Neuron (in vitro differentiated cells): ENCODE measurements around the gene SLC2A3.
"Not testable (repeated sequence)": the region's sequence is repeated elsewhere in the genome, so short reads cannot be mapped to it uniquely, and the experiment has no call there.

Experiments used
- H2AFZ ChIP-seq: one replicate; pipeline ENCODE4 v1.6.1; 2013; ENCODE audit warnings: low read depth, mild to moderate bottlenecking, inconsistent platforms, low read length, moderate library complexity
- H3K27me3 ChIP-seq: one replicate; pipeline ENCODE4 v1.6.1; 2013; ENCODE audit warnings: low read length; ENCODE audit not compliant: insufficient read depth
- H3K36me3 ChIP-seq: one replicate; pipeline ENCODE4 v1.6.1; 2013; ENCODE audit warnings: low read length; ENCODE audit not compliant: insufficient read depth
- H3K4me1 ChIP-seq: one replicate; pipeline ENCODE4 v1.6.1; 2013; ENCODE audit warnings: low read length; ENCODE audit not compliant: insufficient read depth
- H3K4me3 ChIP-seq: 2 replicates; pipeline ENCODE4 v1.5.1; 2013; ENCODE audit warnings: mild to moderate bottlenecking, low read length, moderate library complexity
- H3K9me3 ChIP-seq: one replicate; pipeline ENCODE4 v1.6.1; 2013; ENCODE audit warnings: low read length

SLC2A3 gene

GRCh38 chr12:7918268-7918590 lies 17.8 kb downstream of the SLC2A3 start:
- H2AFZ ChIP-seq, H3K4me1 ChIP-seq, H3K9me3 ChIP-seq, H3K4me3 ChIP-seq, H3K27me3 ChIP-seq: not testable (repeated sequence)
- peaks cover 51% of the 10 kb centered on the region for H3K36me3 ChIP-seq

GRCh38 chr12:7917392-7918267 lies 18.4 kb downstream of the SLC2A3 start:
- Histone ChIP-seq H3K9me3 (no peaks in the 10 kb centered on the region), H3K4me1 (no peaks in the 10 kb centered on the region), H3K27me3 (no peaks in the 10 kb centered on the region), H3K4me3 (no peak overlapping the region), H3K36me3 (peaks cover 45% of the 10 kb centered on the region), H2AFZ (no peak overlapping the region)

- Histone ChIP-seq H3K9me3 (no peaks in the 10 kb centered on the region), H3K4me3 (no peak overlapping the region), H3K4me1 (no peaks in the 10 kb centered on the region), H3K36me3 (peaks cover 38% of the 10 kb centered on the region), H2AFZ (no peak overlapping the region), H3K27me3 (no peaks in the 10 kb centered on the region)
Observed at GRCh38 chr12:7916936-7917335, 19.1 kb downstream of the SLC2A3 start.

GRCh38 chr12:7915661-7916403 lies 20.2 kb downstream of the SLC2A3 start:
- no peaks in the 10 kb centered on the region for H3K27me3 ChIP-seq
- peaks cover 28% of the 10 kb centered on the region for H3K36me3 ChIP-seq
- H3K9me3 ChIP-seq, result no peaks in the 10 kb centered on the region
- H3K4me3 ChIP-seq, result no peak overlapping the region
- no peaks in the 10 kb centered on the region for H3K4me1 ChIP-seq
- H2AFZ ChIP-seq, result no peak overlapping the region

- not testable (repeated sequence) for H3K36me3 ChIP-seq, H2AFZ ChIP-seq, H3K4me3 ChIP-seq, H3K27me3 ChIP-seq, H3K4me1 ChIP-seq, H3K9me3 ChIP-seq
Observed at GRCh38 chr12:7910106-7910505, 25.9 kb downstream of the SLC2A3 start.

GRCh38 chr12:7907009-7907408 lies 29.0 kb downstream of the SLC2A3 start:
- no peaks in the 10 kb centered on the region for H3K27me3 ChIP-seq
- H2AFZ ChIP-seq, result no peak overlapping the region
- H3K9me3 ChIP-seq, result no peaks in the 10 kb centered on the region
- H3K4me1 ChIP-seq, result peaks cover 6% of the 10 kb centered on the region
- H3K36me3 ChIP-seq, result no peaks in the 10 kb centered on the region
- H3K4me3 ChIP-seq, result no peak overlapping the region

GRCh38 chr12:7906303-7906702 lies 29.7 kb downstream of the SLC2A3 start:
- H3K4me1 ChIP-seq, H3K9me3 ChIP-seq, H3K27me3 ChIP-seq, H3K4me3 ChIP-seq, H3K36me3 ChIP-seq, H2AFZ ChIP-seq: not testable (repeated sequence)

- not testable (repeated sequence) for H3K36me3 ChIP-seq, H2AFZ ChIP-seq, H3K4me3 ChIP-seq, H3K27me3 ChIP-seq, H3K9me3 ChIP-seq, H3K4me1 ChIP-seq
Observed at GRCh38 chr12:7905600-7906125, 30.3 kb downstream of the SLC2A3 start.

- Histone ChIP-seq H3K27me3 (no peaks in the 10 kb centered on the region), H3K4me3 (no peak overlapping the region), H3K9me3 (no peaks in the 10 kb centered on the region), H3K36me3 (no peaks in the 10 kb centered on the region), H3K4me1 (peaks cover 6% of the 10 kb centered on the region), H2AFZ (no peak overlapping the region)
Observed at GRCh38 chr12:7905071-7905470, 30.9 kb downstream of the SLC2A3 start.

- H3K36me3 ChIP-seq, H3K9me3 ChIP-seq, H2AFZ ChIP-seq, H3K4me3 ChIP-seq, H3K27me3 ChIP-seq, H3K4me1 ChIP-seq: not testable (repeated sequence)
Observed at GRCh38 chr12:7902416-7902815, 33.6 kb downstream of the SLC2A3 start.

DNA sequence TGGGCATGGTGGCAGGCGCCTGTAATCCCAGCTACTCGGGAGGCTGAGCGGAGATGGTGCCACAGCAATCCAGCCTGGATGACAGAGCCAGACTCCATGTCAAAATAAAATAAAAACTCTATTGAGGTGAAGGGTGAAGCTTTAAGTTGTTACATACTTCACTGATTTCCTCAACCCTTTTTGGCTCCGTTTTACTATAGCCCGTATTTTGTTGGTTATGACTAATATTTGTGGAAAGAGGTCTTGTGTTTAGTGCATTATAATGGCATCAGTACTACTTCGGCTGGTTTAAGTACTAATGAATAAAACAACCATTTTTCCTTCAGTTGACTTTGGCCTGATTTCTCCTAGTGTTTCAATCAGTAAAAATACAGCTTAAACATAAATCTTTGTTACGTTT lies 36.2 kb downstream of the SLC2A3 start:
- Histone ChIP-seq H3K4me1 (no peaks in the 10 kb centered on the region), H3K9me3 (no peaks in the 10 kb centered on the region), H3K36me3 (no peaks in the 10 kb centered on the region), H3K4me3 (no peak overlapping the region), H2AFZ (no peak overlapping the region), H3K27me3 (no peaks in the 10 kb centered on the region)

- not testable (repeated sequence) for H3K9me3 ChIP-seq, H3K27me3 ChIP-seq, H2AFZ ChIP-seq, H3K4me1 ChIP-seq, H3K4me3 ChIP-seq, H3K36me3 ChIP-seq
Observed at GRCh38 chr12:7896726-7897125, 39.3 kb downstream of the SLC2A3 start.

DNA sequence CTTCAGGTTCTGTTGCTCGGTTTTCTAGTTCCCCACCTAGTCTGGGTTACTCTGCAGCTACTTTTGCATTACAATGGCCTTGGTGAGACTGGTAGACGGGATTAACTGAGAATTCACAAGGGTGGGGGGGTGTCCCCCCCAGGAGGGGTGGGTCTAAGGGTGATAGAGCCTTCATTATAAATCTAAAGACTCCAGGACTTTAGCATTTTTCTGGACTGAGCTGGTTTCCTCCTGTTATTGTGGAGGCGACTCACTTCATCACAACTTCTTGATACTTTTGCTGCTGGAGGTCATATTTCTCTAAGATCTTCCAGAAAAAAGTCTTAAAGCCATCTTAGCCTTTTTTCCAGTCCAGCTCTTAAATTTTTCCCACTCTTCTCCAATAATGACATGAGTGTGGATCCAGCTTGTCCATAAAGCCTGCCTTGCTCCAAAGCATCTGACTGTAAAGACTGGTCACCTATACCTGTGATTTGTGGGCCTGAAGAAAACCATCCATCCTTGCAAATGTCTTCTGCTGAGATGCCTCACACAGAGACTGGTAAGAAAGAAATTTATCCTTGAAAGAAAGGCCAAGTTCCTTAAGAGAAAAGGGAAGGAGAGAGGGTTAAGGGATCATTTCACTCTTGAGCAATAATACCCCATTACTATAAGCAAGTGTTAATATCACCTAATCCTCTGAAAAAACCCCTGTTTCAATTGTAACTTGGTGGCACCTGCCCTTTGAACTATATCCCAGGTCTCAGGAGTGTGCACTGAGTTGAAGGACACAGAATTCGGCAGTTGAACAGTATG lies 43.6 kb downstream of the SLC2A3 start:
- H3K36me3 ChIP-seq, result no peaks in the 10 kb centered on the region
- H2AFZ ChIP-seq, result no peak overlapping the region
- H3K4me1 ChIP-seq, result peaks cover 11% of the 10 kb centered on the region
- H3K9me3 ChIP-seq, result no peaks in the 10 kb centered on the region
- H3K4me3 ChIP-seq, result no peak overlapping the region
- H3K27me3 ChIP-seq, result no peaks in the 10 kb centered on the region
